RCC 7860 (cell line): ENCODE results near the gene PHF19.

Experiments
- DNase-seq: peaks from one replicate; pipeline ENCODE4 v3.0.0-alpha.2; 2015; ENCODE audit warnings: low spot score
- FAIRE-seq: peaks from 2 replicates; lab custom pipeline; 2012; peaks lifted over from hg19 to GRCh38; lab: Jason Lieb, UNC

The PHF19 gene

GRCh38 chr9:120876842-120877240 lies at the start of gene PHF19:
PHF19 (minus strand) TSS chr9:120877188; CDS start chr9:120874741, 2,447 bp downstream.
- FAIRE-seq = no peak
- no peak for DNase-seq

- FAIRE-seq (no peak), DNase-seq (no peak)
Observed at GRCh38 chr9:120926397-120926928, 49.5 kb upstream of the PHF19 start, which contains the start of gene TRAF1. TRAF1 (minus strand) TSS chr9:120926796; CDS start chr9:120926075, 721 bp downstream.

GRCh38 chr9:120925535-120926396 lies 48.8 kb upstream of the PHF19 start:
- peak; percentile 80 for FAIRE-seq
- DNase-seq = peak; percentile 97

GRCh38 chr9:120924698-120925534 lies 47.9 kb upstream of the PHF19 start:
- FAIRE-seq = peak; percentile 55
- DNase-seq = peak; percentile 88

GRCh38 chr9:120923620-120924328 lies 46.8 kb upstream of the PHF19 start:
- FAIRE-seq = no peak
- no peak for DNase-seq

GRCh38 chr9:120922404-120923195 lies 45.6 kb upstream of the PHF19 start:
- FAIRE-seq (no peak), DNase-seq (no peak)

GRCh38 chr9:120921661-120922181 lies 44.7 kb upstream of the PHF19 start:
- no peak for FAIRE-seq
- no peak for DNase-seq

GRCh38 chr9:120920806-120921178 lies 43.8 kb upstream of the PHF19 start:
- FAIRE-seq = no peak
- no peak for DNase-seq

GRCh38 chr9:120919843-120920805 lies 43.1 kb upstream of the PHF19 start:
- DNase-seq = no peak
- FAIRE-seq = no peak

- FAIRE-seq (no peak), DNase-seq (no peak)
Observed at GRCh38 chr9:120918931-120919842, 42.2 kb upstream of the PHF19 start.

- FAIRE-seq (no peak), DNase-seq (no peak)
Observed at GRCh38 chr9:120917929-120918762, 41.2 kb upstream of the PHF19 start.

GRCh38 chr9:120916991-120917880 lies 40.2 kb upstream of the PHF19 start:
- FAIRE-seq (no peak), DNase-seq (no peak)

- no peak for DNase-seq
- no peak for FAIRE-seq
Observed at GRCh38 chr9:120916588-120916987, 39.6 kb upstream of the PHF19 start.

GRCh38 chr9:120915854-120916470 lies 39.0 kb upstream of the PHF19 start:
- DNase-seq (no peak), FAIRE-seq (no peak)

- no peak for DNase-seq
- no peak for FAIRE-seq
Observed at GRCh38 chr9:120914953-120915352, 38.0 kb upstream of the PHF19 start.
